NOMO-1 (cell line): Measurements from ENCODE around the gene SPPL2B.
"Not testable (repeated sequence)": the region's sequence is repeated elsewhere in the genome, so short reads cannot be mapped to it uniquely, and the experiment has no call there.

Experiments
- DNase-seq, 2 experiments: peaks; one replicate each; lab custom pipeline; 2025; ENCODE audit not compliant: unreplicated experiment in 2 of 2; lab: John Stamatoyannopoulos, UW

SPPL2B gene

GRCh38 chr19:2374808-2375207 lies 46.3 kb downstream of the SPPL2B start:
- no peak for DNase-seq

GRCh38 chr19:2375353-2376121 lies 47.1 kb downstream of the SPPL2B start:
- DNase-seq = no peak

GRCh38 chr19:2376784-2377519 lies 48.5 kb downstream of the SPPL2B start:
- no peak for DNase-seq

GRCh38 chr19:2380567-2380966 lies 52.1 kb downstream of the SPPL2B start:
- DNase-seq = no peak

GRCh38 chr19:2381148-2381820 lies 52.8 kb downstream of the SPPL2B start:
- no peak for DNase-seq

GRCh38 chr19:2382530-2383222 lies 54.2 kb downstream of the SPPL2B start:
- no peak for DNase-seq

- DNase-seq = no peak
Measured at GRCh38 chr19:2385053-2385721, 56.7 kb downstream of the SPPL2B start.

- DNase-seq = no peak
Measured at GRCh38 chr19:2387367-2388288, 59.1 kb downstream of the SPPL2B start.

GRCh38 chr19:2389594-2389993 lies 61.1 kb downstream of the SPPL2B start:
- DNase-seq = no peak

- peak in 1 of 2 experiments; percentile 45 for DNase-seq
Measured at GRCh38 chr19:2391118-2391725, 62.7 kb downstream of the SPPL2B start.

- no peak for DNase-seq
Measured at GRCh38 chr19:2392366-2392765, 63.9 kb downstream of the SPPL2B start.

GRCh38 chr19:2392899-2393298 lies 64.4 kb downstream of the SPPL2B start:
- not testable (repeated sequence) for DNase-seq

GRCh38 chr19:2394054-2394441 lies 65.6 kb downstream of the SPPL2B start:
- peak in 1 of 2 experiments; percentile 54 for DNase-seq

- peak; percentile 82 to 93 for DNase-seq
Measured at GRCh38 chr19:2394442-2395292, 66.2 kb downstream of the SPPL2B start.

GRCh38 chr19:2395293-2395829 lies 66.9 kb downstream of the SPPL2B start:
- DNase-seq = not testable (repeated sequence)

- not testable (repeated sequence) for DNase-seq
Measured at GRCh38 chr19:2397173-2397572, 68.7 kb downstream of the SPPL2B start.

- no peak for DNase-seq
Measured at GRCh38 chr19:2398735-2399305, 70.3 kb downstream of the SPPL2B start.
